CD14-positive monocyte (primary cell): Measurements from ENCODE around the gene FAM83G. TPM values are rescaled to one million over a fixed set of nuclear protein-coding genes. Genes with fewer than 3 reads are reported as not detected.
A peak's percentile ranks its signal among the peaks of the same experiment; 100 is the strongest.

ENCODE experiments used
- DNase-seq, 3 donors: peaks; one replicate each; pipeline ENCODE4 v3.0.0-alpha.2; 2011 to 2022
- H2AFZ ChIP-seq: 2 replicates; pipeline ENCODE4 v1.6.0; 2012; ENCODE audit warnings: mild to moderate bottlenecking, low read depth, low read length, inconsistent platforms; ENCODE audit not compliant: insufficient read depth, poor library complexity, severe bottlenecking
- H3K27ac ChIP-seq, 2 donors: 1 replicate in 1 of 2; 2 replicates in 1 of 2; pipeline ENCODE4 v1.5.1; 2012 to 2013; ENCODE audit warnings: low read length in 2 of 2, control low read depth in 1 of 2, inconsistent platforms in 1 of 2, low read depth in 1 of 2, mild to moderate bottlenecking in 1 of 2
- H3K27me3 ChIP-seq, 2 donors: one replicate each; pipeline versions ENCODE4 v1.6.0 to v1.6.1; 2011 to 2013; ENCODE audit warnings: low read length in 2 of 2; ENCODE audit not compliant: control insufficient read depth in 2 of 2, insufficient read depth in 2 of 2
- H3K36me3 ChIP-seq, 2 donors: replicated peaks in 1 of 2; 1 replicate in 1 of 2; 2 replicates in 1 of 2; pipeline versions ENCODE4 v1.5.1 to v1.6.1; 2012 to 2013; ENCODE audit warnings: low read length in 2 of 2, control low read depth in 1 of 2, inconsistent platforms in 1 of 2, mild to moderate bottlenecking in 1 of 2; ENCODE audit not compliant: insufficient read depth in 2 of 2, control insufficient read depth in 1 of 2
- H3K4me1 ChIP-seq, 2 donors: 1 replicate in 1 of 2; 2 replicates in 1 of 2; pipeline versions ENCODE4 v1.5.1 to v1.6.1; 2012 to 2013; ENCODE audit warnings: low read length in 2 of 2, control low read depth in 1 of 2, inconsistent platforms in 1 of 2, mild to moderate bottlenecking in 1 of 2, moderate library complexity in 1 of 2; ENCODE audit not compliant: insufficient read depth in 2 of 2, control insufficient read depth in 1 of 2
- H3K4me2 ChIP-seq: replicated peaks from 2 replicates; pipeline ENCODE3; 2012; ENCODE audit warnings: low read length, moderate library complexity, mild to moderate bottlenecking; ENCODE audit not compliant: poor library complexity, severe bottlenecking; ENCODE audit errors: extremely low read depth
- H3K4me3 ChIP-seq, 3 experiments: fragments of 200-600 bp in 1 of 3; sonication (generic) in 1 of 3; replicated peaks in 1 of 3; 1 replicate in 2 of 3; 2 replicates in 1 of 3; pipeline ENCODE4 v1.5.1; 2011 to 2013; ENCODE audit warnings: low read length in 3 of 3, mild to moderate bottlenecking in 3 of 3, control low read depth in 2 of 3, low read depth in 2 of 3, inconsistent platforms in 1 of 3, moderate library complexity in 1 of 3
- H3K79me2 ChIP-seq: 2 replicates; pipeline ENCODE4 v1.6.0; 2012; ENCODE audit warnings: mild to moderate bottlenecking, control low read depth, inconsistent platforms, low read length, moderate library complexity; ENCODE audit not compliant: insufficient read depth
- H3K9ac ChIP-seq: 2 replicates; pipeline ENCODE4 v1.6.0; 2017; ENCODE audit warnings: low read length, mild to moderate bottlenecking; ENCODE audit not compliant: insufficient read depth, poor library complexity, severe bottlenecking
- H3K9me3 ChIP-seq, 2 donors: replicated peaks in 1 of 2; 1 replicate in 1 of 2; 2 replicates in 1 of 2; pipeline versions ENCODE4 v1.5.1 to v1.6.1; 2012 to 2013; ENCODE audit warnings: low read length in 2 of 2, control low read depth in 1 of 2; ENCODE audit not compliant: control insufficient read depth in 1 of 2, insufficient read depth in 1 of 2
- H4K20me1 ChIP-seq: 2 replicates; pipeline ENCODE4 v1.6.0; 2012; ENCODE audit warnings: mild to moderate bottlenecking, low read length, control low read depth, moderate library complexity; ENCODE audit not compliant: insufficient read depth
- H3K27ac Mint-ChIP-seq, 7 donors: one replicate each; pipeline ENCODE4 v1.8.0; 2020; ENCODE audit warnings: mild to moderate bottlenecking in 7 of 7, mixed read lengths in 7 of 7, moderate library complexity in 6 of 7, inconsistent platforms in 2 of 7
- H3K27me3 Mint-ChIP-seq, 3 donors: one replicate each; pipeline ENCODE4 v1.8.0; 2021 to 2022; ENCODE audit warnings: low read depth in 3 of 3, mild to moderate bottlenecking in 3 of 3, mixed read lengths in 3 of 3, moderate library complexity in 3 of 3, inconsistent platforms in 1 of 3
- H3K36me3 Mint-ChIP-seq, 2 donors: one replicate each; pipeline ENCODE4 v1.8.0; 2020; ENCODE audit warnings: mixed read lengths in 2 of 2, inconsistent platforms in 1 of 2, mild to moderate bottlenecking in 1 of 2
- H3K4me1 Mint-ChIP-seq: one replicate; pipeline ENCODE4 v1.8.0; 2020; ENCODE audit warnings: mild to moderate bottlenecking, mixed read lengths
- H3K4me3 Mint-ChIP-seq, 2 donors: one replicate each; pipeline ENCODE4 v1.8.0; 2020; ENCODE audit warnings: mild to moderate bottlenecking in 2 of 2, mixed read lengths in 2 of 2, moderate library complexity in 1 of 2
- H3K9me3 Mint-ChIP-seq, 7 donors: one replicate each; pipeline ENCODE4 v1.8.0; 2020 to 2022; ENCODE audit warnings: mixed read lengths in 7 of 7, mild to moderate bottlenecking in 6 of 7, moderate library complexity in 6 of 7, inconsistent platforms in 2 of 7
- WGBS: methylation state at CpG from one replicate; pipeline ENCODE4 v1.1.5; 2013; ENCODE audit warnings: missing lambda C conversion rate; ENCODE audit not compliant: insufficient coverage; 5-methylcytosine and 5-hydroxymethylcytosine counted together
- intact Hi-C, 2 donors: fragments of 100-400 bp; cut with micrococcal nuclease; formaldehyde crosslinking; loops; one replicate each; pipeline versions ENCODE4 v1.15.0 to v1.15.1; 2023
- polyA plus RNA-seq, 3 donors: library from polyadenylated mRNA; depleted of rRNA in 1 of 3; unstranded in 2 of 3; stranded (reverse) in 1 of 3; fragments of 300-500 nt in 2 of 3; fragments of >200 nt in 1 of 3; fragmentation: Illumina TruSeq in 2 of 3; gene quantifications; 1 replicate in 2 of 3; 2 replicates in 1 of 3; pipeline ENCODE4 v1.2.3, GENCODE V29; 2012 to 2021
- TF ChIP-seq, protein P1 (sequence below): fragments of 200-600 bp; IDR thresholded peaks from one replicate; pipeline ENCODE4 v1.8.0; 2022; ENCODE audit warnings: antibody characterized with exemption, mild to moderate bottlenecking

Gene FAM83G
- polyA plus RNA-seq, 3 donors = 0.04 to 0.17 (median 0.08) TPM

- intact Hi-C loops = no loop called here
- no peaks in the 10 kb centered on the region for H3K36me3 Mint-ChIP-seq
- peaks cover 4% of the 10 kb centered on the region for H3K4me1 Mint-ChIP-seq
- Histone ChIP-seq H2AFZ (no peak overlapping the region), H3K4me2 (no peak overlapping the region), H3K9ac (no peak overlapping the region), H3K36me3 (no peaks in the 10 kb centered on the region), H3K27ac (no peak overlapping the region), H4K20me1 (no peaks in the 10 kb centered on the region), H3K4me1 (no peaks in the 10 kb centered on the region), H3K9me3 (no peaks in the 10 kb centered on the region), H3K79me2 (no peaks in the 10 kb centered on the region), H3K27me3 (no peaks in the 10 kb centered on the region), H3K4me3 (no peak overlapping the region)
- 61% methylated on average over 30 of the region's 30 CpGs for WGBS
- H3K9me3 Mint-ChIP-seq = no peaks in the 10 kb centered on the region
- H3K4me3 Mint-ChIP-seq = no peak overlapping the region
- peaks cover 1 to 6% (median 2%) of the 10 kb centered on the region in 3 donors for H3K27me3 Mint-ChIP-seq
- TF ChIP-seq, protein P1, sequence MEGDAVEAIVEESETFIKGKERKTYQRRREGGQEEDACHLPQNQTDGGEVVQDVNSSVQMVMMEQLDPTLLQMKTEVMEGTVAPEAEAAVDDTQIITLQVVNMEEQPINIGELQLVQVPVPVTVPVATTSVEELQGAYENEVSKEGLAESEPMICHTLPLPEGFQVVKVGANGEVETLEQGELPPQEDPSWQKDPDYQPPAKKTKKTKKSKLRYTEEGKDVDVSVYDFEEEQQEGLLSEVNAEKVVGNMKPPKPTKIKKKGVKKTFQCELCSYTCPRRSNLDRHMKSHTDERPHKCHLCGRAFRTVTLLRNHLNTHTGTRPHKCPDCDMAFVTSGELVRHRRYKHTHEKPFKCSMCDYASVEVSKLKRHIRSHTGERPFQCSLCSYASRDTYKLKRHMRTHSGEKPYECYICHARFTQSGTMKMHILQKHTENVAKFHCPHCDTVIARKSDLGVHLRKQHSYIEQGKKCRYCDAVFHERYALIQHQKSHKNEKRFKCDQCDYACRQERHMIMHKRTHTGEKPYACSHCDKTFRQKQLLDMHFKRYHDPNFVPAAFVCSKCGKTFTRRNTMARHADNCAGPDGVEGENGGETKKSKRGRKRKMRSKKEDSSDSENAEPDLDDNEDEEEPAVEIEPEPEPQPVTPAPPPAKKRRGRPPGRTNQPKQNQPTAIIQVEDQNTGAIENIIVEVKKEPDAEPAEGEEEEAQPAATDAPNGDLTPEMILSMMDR = no peak
- H3K27ac Mint-ChIP-seq = peak overlapping the region in 1 of 7 donors; percentile 54
- peak in 2 of 3 donors; percentile 3 to 28 for DNase-seq
These were observed 22.7 kb downstream of the FAM83G start for GRCh38 chr17:18981642-18982424.

DNA sequence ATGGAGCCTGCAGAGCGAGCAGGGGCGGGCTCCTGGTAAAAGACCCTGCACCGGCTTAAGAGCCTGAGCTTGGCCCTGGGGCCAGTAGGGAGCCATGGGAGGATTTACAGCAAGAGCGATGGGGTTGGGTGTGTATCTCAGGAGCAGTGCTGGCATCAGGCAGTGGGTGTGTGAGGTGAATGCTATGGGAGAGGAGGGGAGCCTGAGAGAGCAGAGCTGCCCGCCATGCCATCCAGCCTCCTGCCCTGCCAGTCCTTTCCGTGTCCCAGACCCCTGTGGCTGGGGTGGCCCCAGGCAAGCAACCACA, 23.3 kb downstream of the FAM83G start:
- Mint-ChIP-seq H3K27me3 (peaks cover 1 to 6% (median 2%) of the 10 kb centered on the region in 3 donors), H3K36me3 (no peaks in the 10 kb centered on the region), H3K9me3 (no peaks in the 10 kb centered on the region), H3K4me1 (peaks cover 4% of the 10 kb centered on the region), H3K27ac (no peak overlapping the region), H3K4me3 (no peak overlapping the region)
- Histone ChIP-seq H3K4me3 (no peak overlapping the region), H3K27ac (no peak overlapping the region), H4K20me1 (no peaks in the 10 kb centered on the region), H3K27me3 (no peaks in the 10 kb centered on the region), H3K4me2 (no peak overlapping the region), H2AFZ (no peak overlapping the region), H3K36me3 (no peaks in the 10 kb centered on the region), H3K9ac (no peak overlapping the region), H3K4me1 (no peaks in the 10 kb centered on the region), H3K9me3 (no peaks in the 10 kb centered on the region), H3K79me2 (no peaks in the 10 kb centered on the region)
- 96% methylated on average over 5 of the region's 6 CpGs for WGBS
- DNase-seq = no peak
- TF ChIP-seq, protein P1 = no peak
- intact Hi-C loops = no loop called here
